Osteocyte (in vitro differentiated cells): ENCODE results near the gene BUB1B. TPM values are rescaled to one million over a fixed set of nuclear protein-coding genes. Genes with fewer than 3 reads are reported as not detected.

Experiments
- DNase-seq: peaks from one replicate; pipeline ENCODE4 v3.0.0; 2021; ENCODE audit warnings: mixed read lengths; ENCODE audit not compliant: unreplicated experiment; ENCODE audit errors: extremely low spot score
- H3K27ac Mint-ChIP-seq: one replicate; pipeline ENCODE4 v1.8.0; 2021; ENCODE audit warnings: mild to moderate bottlenecking, mixed read lengths; ENCODE audit not compliant: unreplicated experiment
- H3K27me3 Mint-ChIP-seq: one replicate; pipeline ENCODE4 v1.8.0; 2021; ENCODE audit warnings: mixed read lengths; ENCODE audit not compliant: unreplicated experiment
- H3K36me3 Mint-ChIP-seq: one replicate; pipeline ENCODE4 v1.8.0; 2021; ENCODE audit warnings: mixed read lengths; ENCODE audit not compliant: unreplicated experiment
- H3K4me1 Mint-ChIP-seq: one replicate; pipeline ENCODE4 v1.8.0; 2021; ENCODE audit warnings: mixed read lengths; ENCODE audit not compliant: unreplicated experiment
- H3K4me3 Mint-ChIP-seq: one replicate; pipeline ENCODE4 v1.8.0; 2021; ENCODE audit warnings: mild to moderate bottlenecking, moderate library complexity, mixed read lengths; ENCODE audit not compliant: unreplicated experiment
- H3K9me3 Mint-ChIP-seq: one replicate; pipeline ENCODE4 v1.8.0; 2021; ENCODE audit warnings: mixed read lengths; ENCODE audit not compliant: unreplicated experiment
- total RNA-seq: library from RNA; stranded (reverse); gene quantifications from 2 replicates; pipeline ENCODE4 v1.2.1, GENCODE V29; 2021
- TF ChIP-seq, protein P1 (sequence below): fragments of 200-600 bp; sonication (generic); IDR thresholded peaks from 2 replicates; pipeline ENCODE4 v1.5.0; 2021; ENCODE audit warnings: antibody characterized with exemption, mild to moderate bottlenecking, moderate library complexity

The BUB1B gene
- total RNA-seq, 1 donor from 2014 or later: 8.5 TPM

DNA sequence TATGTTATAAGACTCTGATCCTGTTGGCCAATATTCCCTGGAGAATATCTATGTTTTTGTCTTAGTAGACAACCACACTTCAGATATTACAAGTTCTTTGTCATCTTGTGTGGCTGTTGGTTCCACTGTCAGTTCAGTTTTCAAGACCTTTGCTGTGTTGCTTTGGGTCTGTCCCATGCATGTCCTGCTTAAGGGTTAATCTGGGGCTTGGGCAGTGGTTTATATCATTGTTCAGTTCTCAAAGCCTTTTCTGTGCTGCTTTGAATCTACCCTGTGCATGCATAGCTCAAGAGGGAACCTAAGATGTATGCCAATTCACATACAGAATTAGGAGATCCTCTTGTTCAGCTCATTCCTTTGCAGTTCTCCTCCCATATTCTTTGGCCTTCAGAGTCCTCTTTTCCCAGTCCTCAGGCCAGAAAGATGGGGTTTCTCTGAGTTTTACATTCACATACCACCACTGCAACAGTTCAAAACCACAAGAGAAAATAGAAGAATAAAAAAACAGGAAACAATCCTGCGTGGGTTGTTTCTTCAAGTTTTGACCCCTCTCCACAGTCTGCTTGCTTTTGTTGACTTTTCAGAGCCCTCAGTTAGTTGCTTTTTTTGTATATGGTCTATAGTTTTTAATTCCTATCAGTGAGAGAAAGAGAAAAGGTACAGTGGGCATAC, 21.6 kb downstream of the BUB1B start:
- TF ChIP-seq, protein P1, sequence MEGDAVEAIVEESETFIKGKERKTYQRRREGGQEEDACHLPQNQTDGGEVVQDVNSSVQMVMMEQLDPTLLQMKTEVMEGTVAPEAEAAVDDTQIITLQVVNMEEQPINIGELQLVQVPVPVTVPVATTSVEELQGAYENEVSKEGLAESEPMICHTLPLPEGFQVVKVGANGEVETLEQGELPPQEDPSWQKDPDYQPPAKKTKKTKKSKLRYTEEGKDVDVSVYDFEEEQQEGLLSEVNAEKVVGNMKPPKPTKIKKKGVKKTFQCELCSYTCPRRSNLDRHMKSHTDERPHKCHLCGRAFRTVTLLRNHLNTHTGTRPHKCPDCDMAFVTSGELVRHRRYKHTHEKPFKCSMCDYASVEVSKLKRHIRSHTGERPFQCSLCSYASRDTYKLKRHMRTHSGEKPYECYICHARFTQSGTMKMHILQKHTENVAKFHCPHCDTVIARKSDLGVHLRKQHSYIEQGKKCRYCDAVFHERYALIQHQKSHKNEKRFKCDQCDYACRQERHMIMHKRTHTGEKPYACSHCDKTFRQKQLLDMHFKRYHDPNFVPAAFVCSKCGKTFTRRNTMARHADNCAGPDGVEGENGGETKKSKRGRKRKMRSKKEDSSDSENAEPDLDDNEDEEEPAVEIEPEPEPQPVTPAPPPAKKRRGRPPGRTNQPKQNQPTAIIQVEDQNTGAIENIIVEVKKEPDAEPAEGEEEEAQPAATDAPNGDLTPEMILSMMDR: no peak
- H3K4me1 Mint-ChIP-seq: peaks cover 28% of the 10 kb centered on the region
- H3K4me3 Mint-ChIP-seq: no peak overlapping the region
- no peak for DNase-seq
- H3K9me3 Mint-ChIP-seq: no peaks in the 10 kb centered on the region
- H3K27ac Mint-ChIP-seq: peak overlapping the region; percentile 68
- H3K27me3 Mint-ChIP-seq: no peaks in the 10 kb centered on the region
- H3K36me3 Mint-ChIP-seq: peaks cover 2% of the 10 kb centered on the region

DNA sequence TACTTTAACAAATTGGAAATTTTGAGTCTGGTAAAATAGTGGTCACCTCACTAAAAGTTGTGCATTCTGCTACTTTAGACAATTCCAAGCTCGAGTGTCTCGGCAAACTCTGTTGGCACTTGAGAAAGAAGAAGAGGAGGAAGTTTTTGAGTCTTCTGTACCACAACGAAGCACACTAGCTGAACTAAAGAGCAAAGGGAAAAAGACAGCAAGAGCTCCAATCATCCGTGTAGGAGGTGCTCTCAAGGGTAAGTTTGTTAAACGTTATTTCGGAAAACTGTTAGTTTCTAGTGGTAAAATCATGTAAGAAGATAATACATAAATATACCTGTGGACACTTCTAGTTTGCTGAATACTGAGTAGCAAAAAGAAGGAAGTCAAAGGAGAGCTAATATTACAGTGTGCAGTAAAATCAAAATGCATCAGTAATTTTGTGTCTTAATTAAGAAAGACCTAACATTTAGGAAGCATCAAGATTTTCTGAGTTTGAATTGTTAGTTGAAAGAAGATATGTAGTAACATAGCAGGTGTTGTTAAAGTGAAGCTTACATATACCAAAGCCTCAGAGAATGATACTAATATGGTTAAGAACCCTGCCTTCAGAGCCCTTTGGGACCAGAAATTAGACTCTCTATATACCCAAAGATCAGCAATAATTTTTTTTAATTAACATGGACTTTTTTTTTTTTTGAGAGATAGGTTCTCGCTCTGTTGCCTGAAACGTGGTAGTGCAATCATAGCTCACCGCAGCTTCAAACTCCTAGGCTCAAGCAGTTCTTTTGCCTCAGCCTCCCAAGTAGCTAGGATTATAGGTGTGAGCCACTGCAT, 23.0 kb downstream of the BUB1B start:
- H3K9me3 Mint-ChIP-seq: no peaks in the 10 kb centered on the region
- TF ChIP-seq, protein P1: no peak
- no peaks in the 10 kb centered on the region for H3K27me3 Mint-ChIP-seq
- peaks cover 25% of the 10 kb centered on the region for H3K4me1 Mint-ChIP-seq
- DNase-seq: no peak
- peaks cover 2% of the 10 kb centered on the region for H3K36me3 Mint-ChIP-seq
- no peak overlapping the region for H3K4me3 Mint-ChIP-seq
- no peak overlapping the region for H3K27ac Mint-ChIP-seq

DNA sequence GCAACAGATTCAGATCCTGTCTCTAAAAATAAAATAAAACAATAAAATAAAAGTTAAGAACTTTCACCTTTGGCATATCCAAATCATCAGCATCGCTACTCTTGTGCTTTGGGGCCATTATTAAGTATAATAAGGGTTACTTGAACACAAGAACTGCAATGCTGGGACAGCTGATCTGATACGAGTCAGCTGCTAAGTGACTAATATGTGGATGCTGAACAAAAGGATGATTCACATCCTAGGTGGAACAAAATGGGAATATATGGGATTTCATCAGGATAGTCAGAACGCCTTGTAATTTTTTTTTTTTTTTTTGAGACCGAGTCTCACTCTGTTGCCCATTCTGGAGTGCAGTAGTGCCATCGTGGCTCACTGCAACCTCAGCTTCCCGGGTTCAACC, 29.7 kb downstream of the BUB1B start:
- no peak overlapping the region for H3K27ac Mint-ChIP-seq
- H3K9me3 Mint-ChIP-seq: no peaks in the 10 kb centered on the region
- no peaks in the 10 kb centered on the region for H3K27me3 Mint-ChIP-seq
- TF ChIP-seq, protein P1: no peak
- H3K4me1 Mint-ChIP-seq: no peaks in the 10 kb centered on the region
- no peak overlapping the region for H3K4me3 Mint-ChIP-seq
- DNase-seq: no peak
- no peaks in the 10 kb centered on the region for H3K36me3 Mint-ChIP-seq

DNA sequence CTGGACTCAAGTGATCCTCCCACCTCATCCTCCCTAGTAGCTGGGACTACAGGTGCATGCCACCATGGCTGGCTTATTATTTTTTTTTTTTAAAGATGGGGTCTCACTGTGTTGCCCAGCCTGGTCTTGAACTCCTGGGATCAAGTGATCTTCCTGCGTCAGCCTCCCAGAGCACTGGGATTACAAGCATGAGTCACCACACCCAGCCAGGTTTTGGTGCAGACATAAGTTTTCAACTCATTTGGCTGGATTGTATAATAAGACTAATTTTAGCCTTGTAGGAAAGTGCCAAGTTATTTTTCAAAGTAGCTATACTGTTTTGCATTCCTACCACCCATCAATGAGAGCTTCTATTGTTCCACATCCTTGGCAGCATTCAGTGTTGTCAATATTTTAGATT, 32.1 kb downstream of the BUB1B start:
- Mint-ChIP-seq H3K27me3 (no peaks in the 10 kb centered on the region), H3K4me1 (no peaks in the 10 kb centered on the region), H3K27ac (no peak overlapping the region), H3K36me3 (no peaks in the 10 kb centered on the region), H3K4me3 (no peak overlapping the region), H3K9me3 (no peaks in the 10 kb centered on the region)
- TF ChIP-seq, protein P1: no peak
- DNase-seq: no peak

DNA sequence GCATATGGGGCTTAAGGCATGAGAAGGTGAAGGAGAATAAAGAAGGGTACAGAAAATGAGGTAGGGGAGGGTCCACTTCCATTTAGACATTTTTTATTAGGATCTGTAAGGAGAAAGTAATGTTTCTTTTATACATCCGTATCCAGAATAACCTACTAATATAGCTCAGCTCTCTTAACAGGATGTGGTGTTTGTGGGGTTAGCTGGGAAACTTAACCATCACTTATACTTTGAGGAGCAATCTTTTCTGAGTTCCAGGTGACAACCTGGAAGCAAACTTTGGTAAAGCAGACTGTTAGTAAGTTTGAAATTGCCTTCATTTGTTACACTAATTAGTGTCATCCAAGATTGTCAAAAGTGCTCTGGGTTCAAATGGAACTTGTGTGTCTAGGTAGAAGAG, 36.6 kb downstream of the BUB1B start:
- Mint-ChIP-seq H3K27me3 (no peaks in the 10 kb centered on the region), H3K4me3 (no peak overlapping the region), H3K27ac (no peak overlapping the region), H3K4me1 (no peaks in the 10 kb centered on the region), H3K36me3 (no peaks in the 10 kb centered on the region), H3K9me3 (no peaks in the 10 kb centered on the region)
- DNase-seq: no peak
- TF ChIP-seq, protein P1: no peak
